ENCODE results near the gene FAM161A.

The FAM161A gene

GRCh38 chr2:61793389-61793836 is 60.4 kb downstream of the FAM161A start:
- CTCF ChIA-PET, result no interaction called here
- TF ChIP-seq ZNF384 (IDR thresholded peaks at IDR 0.05) (peak; percentile 88), FOXM1 (IDR thresholded peaks at IDR 0.05; ENCODE audit: borderline replicate concordance) (no peak), ELF4 (IDR thresholded peaks at IDR 0.05) (no peak)
- DNase-seq (ENCODE audit: extremely low spot score), result peak; percentile 76

GRCh38 chr2:61792355-61792890 is 61.4 kb downstream of the FAM161A start:
- TF ChIP-seq LEF1 (IDR thresholded peaks at IDR 0.05; ENCODE audit: borderline replicate concordance), result no peak
- no peak for TF ChIP-seq ELF4 (IDR thresholded peaks at IDR 0.05)
- TF ChIP-seq L3MBTL2 (conservative IDR thresholded peaks at IDR 0.05), result no peak
- no peak for TF ChIP-seq SP1 (IDR thresholded peaks at IDR 0.05)
- CTCF ChIA-PET, result interaction anchor here (0.6 kb wide), 2 partner anchors 92 to 110 kb away, joined by 4 to 5 read pairs; no protein-coding TSS in a partner anchor
- POLR2A ChIA-PET, result interaction anchor here (0.8 kb wide), 1 partner anchor 61 kb away, joined by 3 read pairs; the partner anchor contains the start of gene FAM161A
- no peak for DNase-seq (ENCODE audit: extremely low spot score)

More at GRCh38 chr2:61793389-61793836, 60.4 kb downstream of the FAM161A start:
- POLR2A ChIA-PET, result no interaction called here

- ChIA-PET CTCF (interaction anchor here (0.6 kb wide), 1 partner anchor 364 kb away, joined by 3 read pairs; no protein-coding TSS in a partner anchor), POLR2A (interaction anchor here (1.3 kb wide), 1 partner anchor 26 kb away, joined by 3 read pairs; no protein-coding TSS in a partner anchor)
- DNase-seq (ENCODE audit: extremely low spot score), result no peak
- TF ChIP-seq FOXM1 (IDR thresholded peaks at IDR 0.05; ENCODE audit: borderline replicate concordance) (no peak), BHLHE40 (IDR thresholded peaks at IDR 0.05; ENCODE audit: borderline replicate concordance) (no peak), FOXK2 (IDR thresholded peaks at IDR 0.05) (no peak), ZNF384 (IDR thresholded peaks at IDR 0.05) (no peak), SP1 (IDR thresholded peaks at IDR 0.05) (no peak), TARDBP (IDR thresholded peaks at IDR 0.05) (no peak)
Observed at GRCh38 chr2:61789807-61790602, 63.9 kb downstream of the FAM161A start.

- CTCF ChIA-PET, result no interaction called here
- no peak for TF ChIP-seq ELF4 (IDR thresholded peaks at IDR 0.05)
- TF ChIP-seq SUZ12 (IDR thresholded peaks at IDR 0.05), result no peak
- no peak for TF ChIP-seq FOXK2 (IDR thresholded peaks at IDR 0.05)
- DNase-seq (ENCODE audit: extremely low spot score), result no peak
- POLR2A ChIA-PET, result interaction anchor here (1.3 kb wide), 1 partner anchor 24 kb away, joined by 4 read pairs; no protein-coding TSS in a partner anchor
Observed at GRCh38 chr2:61787941-61788563, 65.8 kb downstream of the FAM161A start.

GRCh38 chr2:61786876-61787275 is 67.0 kb downstream of the FAM161A start:
- CTCF ChIA-PET, result no interaction called here
- TF ChIP-seq FOXM1 (IDR thresholded peaks at IDR 0.05; ENCODE audit: borderline replicate concordance) (no peak), BHLHE40 (IDR thresholded peaks at IDR 0.05; ENCODE audit: borderline replicate concordance) (no peak), CTBP1 (IDR thresholded peaks at IDR 0.05; ENCODE audit: borderline replicate concordance) (no peak), PKNOX1 (IDR thresholded peaks at IDR 0.05) (no peak), LEF1 (IDR thresholded peaks at IDR 0.05; ENCODE audit: borderline replicate concordance) (no peak), SUZ12 (IDR thresholded peaks at IDR 0.05) (no peak), FOXK2 (IDR thresholded peaks at IDR 0.05) (no peak), FOXA1 (IDR thresholded peaks at IDR 0.05) (no peak), ZNF384 (IDR thresholded peaks at IDR 0.05) (no peak), L3MBTL2 (conservative IDR thresholded peaks at IDR 0.05) (no peak), ARNT (IDR thresholded peaks at IDR 0.05) (no peak), SP1 (IDR thresholded peaks at IDR 0.05) (no peak), ELF4 (IDR thresholded peaks at IDR 0.05) (no peak), HDGF (IDR thresholded peaks at IDR 0.05; ENCODE audit: borderline replicate concordance) (no peak)
- POLR2A ChIA-PET, result no interaction called here
- no peak for DNase-seq (ENCODE audit: extremely low spot score)

- TF ChIP-seq LEF1 (IDR thresholded peaks at IDR 0.05; ENCODE audit: borderline replicate concordance) (no peak), FOXA1 (IDR thresholded peaks at IDR 0.05) (no peak), FOXM1 (IDR thresholded peaks at IDR 0.05; ENCODE audit: borderline replicate concordance) (no peak), L3MBTL2 (conservative IDR thresholded peaks at IDR 0.05) (no peak), PKNOX1 (IDR thresholded peaks at IDR 0.05) (no peak), BHLHE40 (IDR thresholded peaks at IDR 0.05; ENCODE audit: borderline replicate concordance) (no peak), FOXK2 (IDR thresholded peaks at IDR 0.05) (no peak), TARDBP (IDR thresholded peaks at IDR 0.05) (no peak), ARNT (IDR thresholded peaks at IDR 0.05) (no peak), ELF4 (IDR thresholded peaks at IDR 0.05) (no peak), HDGF (IDR thresholded peaks at IDR 0.05; ENCODE audit: borderline replicate concordance) (no peak)
- DNase-seq (ENCODE audit: extremely low spot score), result no peak
- CTCF ChIA-PET, result no interaction called here
- POLR2A ChIA-PET, result no interaction called here
Observed at GRCh38 chr2:61785583-61785982, 68.3 kb downstream of the FAM161A start.

GRCh38 chr2:61784643-61785042 is 69.2 kb downstream of the FAM161A start:
- CTCF ChIA-PET, result no interaction called here
- POLR2A ChIA-PET, result no interaction called here
- no peak for DNase-seq (ENCODE audit: extremely low spot score)
- TF ChIP-seq FOXK2 (IDR thresholded peaks at IDR 0.05), result no peak
- no peak for TF ChIP-seq ELF4 (IDR thresholded peaks at IDR 0.05)
- TF ChIP-seq ARNT (IDR thresholded peaks at IDR 0.05), result no peak
- TF ChIP-seq PKNOX1 (IDR thresholded peaks at IDR 0.05), result no peak
